ENCODE data around the gene CSMD2. TPM values are rescaled to one million over a fixed set of nuclear protein-coding genes. Genes with fewer than 3 reads are reported as not detected.

CSMD2 gene
- total and polyA plus RNA-seq, 7 donors: 0.02 to 0.32 (median 0.10) TPM

GRCh38 chr1:34122080-34122932 lies 42.7 kb downstream of the CSMD2 start:
- no peak for DNase-seq
- Histone ChIP-seq H3K9me3 (peaks cover 16% of the 10 kb centered on the region), H3K4me1 (no peaks in the 10 kb centered on the region), H3K27ac (no peak overlapping the region), H3K27me3 (ENCODE audit: insufficient read depth in 3 of 3, low read length in 2 of 3) (no peaks in the 10 kb centered on the region), H3K4me3 (no peak overlapping the region), H3K36me3 (ENCODE audit: insufficient read depth in 1 of 2, low read depth in 1 of 2) (no peaks in the 10 kb centered on the region)
- WGBS, 3 donors: 75 to 84% (median 78%) methylated on average over 10 of the region's 10 CpGs
- intact Hi-C loops (cut with DNase I): no loop called here
- ATAC-seq: no peak
- TF ChIP-seq, protein P1, sequence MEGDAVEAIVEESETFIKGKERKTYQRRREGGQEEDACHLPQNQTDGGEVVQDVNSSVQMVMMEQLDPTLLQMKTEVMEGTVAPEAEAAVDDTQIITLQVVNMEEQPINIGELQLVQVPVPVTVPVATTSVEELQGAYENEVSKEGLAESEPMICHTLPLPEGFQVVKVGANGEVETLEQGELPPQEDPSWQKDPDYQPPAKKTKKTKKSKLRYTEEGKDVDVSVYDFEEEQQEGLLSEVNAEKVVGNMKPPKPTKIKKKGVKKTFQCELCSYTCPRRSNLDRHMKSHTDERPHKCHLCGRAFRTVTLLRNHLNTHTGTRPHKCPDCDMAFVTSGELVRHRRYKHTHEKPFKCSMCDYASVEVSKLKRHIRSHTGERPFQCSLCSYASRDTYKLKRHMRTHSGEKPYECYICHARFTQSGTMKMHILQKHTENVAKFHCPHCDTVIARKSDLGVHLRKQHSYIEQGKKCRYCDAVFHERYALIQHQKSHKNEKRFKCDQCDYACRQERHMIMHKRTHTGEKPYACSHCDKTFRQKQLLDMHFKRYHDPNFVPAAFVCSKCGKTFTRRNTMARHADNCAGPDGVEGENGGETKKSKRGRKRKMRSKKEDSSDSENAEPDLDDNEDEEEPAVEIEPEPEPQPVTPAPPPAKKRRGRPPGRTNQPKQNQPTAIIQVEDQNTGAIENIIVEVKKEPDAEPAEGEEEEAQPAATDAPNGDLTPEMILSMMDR (IDR thresholded peaks at IDR 0.05): no peak

GRCh38 chr1:34115233-34115632 lies 49.8 kb downstream of the CSMD2 start:
- intact Hi-C loops (cut with DNase I): no loop called here
- no peaks in the 10 kb centered on the region for H3K27me3 ChIP-seq (ENCODE audit: insufficient read depth in 3 of 3, low read length in 2 of 3)
- no peak overlapping the region for H3K4me3 ChIP-seq
- TF ChIP-seq, protein P1 (IDR thresholded peaks at IDR 0.05): no peak
- WGBS, 3 donors: 93 to 98% (median 95%) methylated on average over 1 of the region's 1 CpG
- ATAC-seq: no peak
- H3K27ac ChIP-seq: no peak overlapping the region
- DNase-seq: no peak
- H3K9me3 ChIP-seq: peaks cover 16% of the 10 kb centered on the region
- H3K36me3 ChIP-seq (ENCODE audit: insufficient read depth in 1 of 2, low read depth in 1 of 2): no peaks in the 10 kb centered on the region
- no peaks in the 10 kb centered on the region for H3K4me1 ChIP-seq

- H3K4me1 ChIP-seq: no peaks in the 10 kb centered on the region
- no peaks in the 10 kb centered on the region for H3K27me3 ChIP-seq (ENCODE audit: insufficient read depth in 3 of 3, low read length in 2 of 3)
- DNase-seq (no peak), ATAC-seq (no peak)
- TF ChIP-seq, protein P1 (IDR thresholded peaks at IDR 0.05): peak; percentile 23
- H3K4me3 ChIP-seq: no peak overlapping the region
- 52 to 71% (median 54%) methylated on average over 1 of the region's 1 CpG for WGBS, 3 donors
- peaks cover 9% of the 10 kb centered on the region for H3K9me3 ChIP-seq
- intact Hi-C loops (cut with DNase I): no loop called here
- H3K36me3 ChIP-seq (ENCODE audit: insufficient read depth in 1 of 2, low read depth in 1 of 2): no peaks in the 10 kb centered on the region
- H3K27ac ChIP-seq: no peak overlapping the region
Observed at GRCh38 chr1:34113887-34114286, 51.1 kb downstream of the CSMD2 start.

DNA sequence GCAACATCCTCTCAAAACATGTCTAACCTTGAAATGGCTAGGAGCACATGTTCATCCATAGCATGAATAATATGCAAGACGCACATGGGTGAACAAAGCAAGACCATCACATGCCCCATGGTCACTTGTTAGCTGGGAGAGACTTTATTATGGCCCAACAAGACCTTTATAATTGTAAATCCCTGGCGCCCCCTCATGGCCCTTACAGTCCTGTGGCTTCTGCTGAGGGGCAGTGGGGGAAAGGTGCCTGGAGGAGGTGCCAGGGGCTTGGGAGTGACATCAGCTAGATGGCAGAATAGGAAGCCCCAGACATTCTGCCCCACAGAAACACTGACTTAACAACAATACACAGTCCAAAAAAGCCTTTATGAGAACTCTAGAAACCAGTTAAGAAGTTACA lies 51.7 kb downstream of the CSMD2 start:
- no peaks in the 10 kb centered on the region for H3K4me1 ChIP-seq
- intact Hi-C loops (cut with DNase I): no loop called here
- TF ChIP-seq, protein P1 (IDR thresholded peaks at IDR 0.05): no peak
- H3K9me3 ChIP-seq: peaks cover 6% of the 10 kb centered on the region
- ATAC-seq (no peak), DNase-seq (no peak)
- no peaks in the 10 kb centered on the region for H3K27me3 ChIP-seq (ENCODE audit: insufficient read depth in 3 of 3, low read length in 2 of 3)
- H3K36me3 ChIP-seq (ENCODE audit: insufficient read depth in 1 of 2, low read depth in 1 of 2): no peaks in the 10 kb centered on the region
- H3K27ac ChIP-seq: no peak overlapping the region
- no peak overlapping the region for H3K4me3 ChIP-seq
- 50 to 63% (median 56%) methylated on average over 2 of the region's 2 CpGs for WGBS, 3 donors

Data from psoas muscle (tissue), 8 donors.